Measurements from ENCODE around the gene CNTD1.

- TF ChIP-seq EP300 (IDR thresholded peaks at IDR 0.05) (no peak), POLR2A (IDR thresholded peaks at IDR 0.05) (no peak)
- TF ChIP-seq, protein P1, sequence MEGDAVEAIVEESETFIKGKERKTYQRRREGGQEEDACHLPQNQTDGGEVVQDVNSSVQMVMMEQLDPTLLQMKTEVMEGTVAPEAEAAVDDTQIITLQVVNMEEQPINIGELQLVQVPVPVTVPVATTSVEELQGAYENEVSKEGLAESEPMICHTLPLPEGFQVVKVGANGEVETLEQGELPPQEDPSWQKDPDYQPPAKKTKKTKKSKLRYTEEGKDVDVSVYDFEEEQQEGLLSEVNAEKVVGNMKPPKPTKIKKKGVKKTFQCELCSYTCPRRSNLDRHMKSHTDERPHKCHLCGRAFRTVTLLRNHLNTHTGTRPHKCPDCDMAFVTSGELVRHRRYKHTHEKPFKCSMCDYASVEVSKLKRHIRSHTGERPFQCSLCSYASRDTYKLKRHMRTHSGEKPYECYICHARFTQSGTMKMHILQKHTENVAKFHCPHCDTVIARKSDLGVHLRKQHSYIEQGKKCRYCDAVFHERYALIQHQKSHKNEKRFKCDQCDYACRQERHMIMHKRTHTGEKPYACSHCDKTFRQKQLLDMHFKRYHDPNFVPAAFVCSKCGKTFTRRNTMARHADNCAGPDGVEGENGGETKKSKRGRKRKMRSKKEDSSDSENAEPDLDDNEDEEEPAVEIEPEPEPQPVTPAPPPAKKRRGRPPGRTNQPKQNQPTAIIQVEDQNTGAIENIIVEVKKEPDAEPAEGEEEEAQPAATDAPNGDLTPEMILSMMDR (IDR thresholded peaks at IDR 0.05) = no peak
These were observed 11.4 kb upstream of the CNTD1 start for GRCh38 chr17:42787266-42787665.
